Mesothelial cell of epicardium (in vitro differentiated cells): Measurements from ENCODE around the gene THRB. TPM values are rescaled to one million over a fixed set of nuclear protein-coding genes. Genes with fewer than 3 reads are reported as not detected.

Experiments used
- DNase-seq, 2 experiments: peaks; one replicate each; pipeline ENCODE4 v3.0.0; 2021; ENCODE audit warnings: low spot score in 2 of 2; ENCODE audit not compliant: unreplicated experiment in 2 of 2
- H3K27ac Mint-ChIP-seq: 2 replicates; pipeline ENCODE4 v1.8.0; 2021; ENCODE audit warnings: mixed read lengths
- H3K27me3 Mint-ChIP-seq: 2 replicates; pipeline ENCODE4 v1.8.0; 2021; ENCODE audit warnings: low read depth, mixed read lengths
- H3K36me3 Mint-ChIP-seq: 2 replicates; pipeline ENCODE4 v1.8.0; 2021; ENCODE audit warnings: mixed read lengths
- H3K4me1 Mint-ChIP-seq: 2 replicates; pipeline ENCODE4 v1.8.0; 2021; ENCODE audit warnings: mixed read lengths
- H3K4me3 Mint-ChIP-seq: 2 replicates; pipeline ENCODE4 v1.8.0; 2021; ENCODE audit warnings: mild to moderate bottlenecking, moderate library complexity, mixed read lengths
- H3K9me3 Mint-ChIP-seq: 2 replicates; pipeline ENCODE4 v1.8.0; 2021; ENCODE audit warnings: mixed read lengths
- CTCF ChIP-seq: fragments of 200-600 bp; sonication (generic); IDR thresholded peaks from one replicate; pipeline ENCODE4 v1.5.0; 2021; ENCODE audit warnings: antibody characterized with exemption; ENCODE audit not compliant: unreplicated experiment
- total RNA-seq: library from RNA; stranded (reverse); gene quantifications from 3 replicates; pipeline ENCODE4 v1.2.1, GENCODE V29; 2021

Gene THRB
- total RNA-seq, 1 donor from 2014 or later = 3.4 TPM

GRCh38 chr3:24255414-24255813, 239.2 kb downstream of the THRB start:
- Mint-ChIP-seq H3K36me3 (no peaks in the 10 kb centered on the region), H3K4me1 (peaks cover 2% of the 10 kb centered on the region), H3K9me3 (no peaks in the 10 kb centered on the region), H3K4me3 (no peak overlapping the region), H3K27me3 (peaks cover 1% of the 10 kb centered on the region), H3K27ac (no peak overlapping the region)
- no peak for TF ChIP-seq CTCF
- no peak for DNase-seq

- H3K36me3 Mint-ChIP-seq = no peaks in the 10 kb centered on the region
- TF ChIP-seq CTCF = no peak
- H3K4me1 Mint-ChIP-seq = peaks cover 2% of the 10 kb centered on the region
- H3K27ac Mint-ChIP-seq = no peak overlapping the region
- peaks cover 1% of the 10 kb centered on the region for H3K27me3 Mint-ChIP-seq
- H3K9me3 Mint-ChIP-seq = no peaks in the 10 kb centered on the region
- H3K4me3 Mint-ChIP-seq = no peak overlapping the region
- no peak for DNase-seq
Measured at GRCh38 chr3:24254649-24255048, 240.0 kb downstream of the THRB start.

- no peak for TF ChIP-seq CTCF
- Mint-ChIP-seq H3K4me1 (peaks cover 2% of the 10 kb centered on the region), H3K27me3 (peaks cover 1% of the 10 kb centered on the region), H3K27ac (no peak overlapping the region), H3K36me3 (no peaks in the 10 kb centered on the region), H3K4me3 (no peak overlapping the region), H3K9me3 (no peaks in the 10 kb centered on the region)
- no peak for DNase-seq
Measured at GRCh38 chr3:24253336-24253735, 241.3 kb downstream of the THRB start.

GRCh38 chr3:24249523-24249922, 245.1 kb downstream of the THRB start:
- Mint-ChIP-seq H3K4me3 (no peak overlapping the region), H3K9me3 (no peaks in the 10 kb centered on the region), H3K27ac (no peak overlapping the region), H3K27me3 (no peaks in the 10 kb centered on the region), H3K36me3 (no peaks in the 10 kb centered on the region), H3K4me1 (no peaks in the 10 kb centered on the region)
- DNase-seq = no peak
- no peak for TF ChIP-seq CTCF

- no peak for TF ChIP-seq CTCF
Measured at GRCh38 chr3:24245056-24245455, 249.6 kb downstream of the THRB start.

GRCh38 chr3:24244491-24244890, 250.2 kb downstream of the THRB start:
- TF ChIP-seq CTCF = no peak

More at GRCh38 chr3:24245056-24245455, 249.6 kb downstream of the THRB start:
- H3K4me1 Mint-ChIP-seq = peaks cover 3% of the 10 kb centered on the region
- no peaks in the 10 kb centered on the region for H3K36me3 Mint-ChIP-seq
- DNase-seq = no peak
- no peaks in the 10 kb centered on the region for H3K27me3 Mint-ChIP-seq
- H3K9me3 Mint-ChIP-seq = no peaks in the 10 kb centered on the region
- no peak overlapping the region for H3K4me3 Mint-ChIP-seq
- no peak overlapping the region for H3K27ac Mint-ChIP-seq

More at GRCh38 chr3:24244491-24244890, 250.2 kb downstream of the THRB start:
- DNase-seq = no peak
- Mint-ChIP-seq H3K4me3 (no peak overlapping the region), H3K27me3 (no peaks in the 10 kb centered on the region), H3K9me3 (no peaks in the 10 kb centered on the region), H3K36me3 (no peaks in the 10 kb centered on the region), H3K27ac (no peak overlapping the region), H3K4me1 (peaks cover 3% of the 10 kb centered on the region)
